Smooth muscle cell of the pulmonary artery (primary cell): ENCODE data around the gene TMEM43. TPM values are rescaled to one million over a fixed set of nuclear protein-coding genes. Genes with fewer than 3 reads are reported as not detected.

Source experiments
- total RNA-seq: library from RNA; depleted of rRNA; stranded (reverse); fragments of >200 nt; gene quantifications from 2 replicates; pipeline ENCODE4 v1.2.3, GENCODE V29; 2014

Gene TMEM43
- total RNA-seq = 134 and 167 TPM in 2 replicates

GRCh38 chr3:14124615-14125192 is at the start of gene TMEM43, which contains the start of gene CHCHD4:
Gene TMEM43, plus strand, starts transcription at chr3:14125052. Its CDS starts 142 bp downstream, at chr3:14125194.
Gene CHCHD4, minus strand, starts transcription at chr3:14124870. Its CDS starts 194 bp downstream, at chr3:14124676.

GRCh38 chr3:14178247-14179113 is 53.6 kb downstream of the TMEM43 start, which contains the start of the genes LSM3 and XPC:
Gene LSM3, plus strand, starts transcription at chr3:14178817. Its CDS starts 44 bp downstream, at chr3:14178861.
Gene XPC, minus strand, starts transcription at chr3:14178601. Its CDS starts 33 bp downstream, at chr3:14178568.

Other genes with a start within 250 kb of the TMEM43 start
- gene WNT7A, start 245.0 kb upstream of the TMEM43 start, total RNA-seq = not detected in 2 replicates
- gene CHCHD4, start 182 bp upstream of the TMEM43 start, total RNA-seq = 11.0 and 12.9 TPM in 2 replicates
- gene XPC, start 53.5 kb downstream of the TMEM43 start, total RNA-seq = 45.7 and 49.9 TPM in 2 replicates
- 2.3 and 4.6 TPM in 2 replicates for gene LSM3, start 53.8 kb downstream of the TMEM43 start, total RNA-seq